Posterior cingulate gyrus (tissue), 11 donors: ENCODE measurements around the gene GPR153.
A peak's percentile ranks its signal among the peaks of the same experiment; 100 is the strongest.
"Not testable (repeated sequence)": the region's sequence is repeated elsewhere in the genome, so short reads cannot be mapped to it uniquely, and the experiment has no call there.

Source experiments
- DNase-seq, 10 donors: peaks; one replicate each; pipeline versions ENCODE4 v3.0.0 to v3.0.0-alpha.2; 2020 to 2021; ENCODE audit warnings: mixed read lengths in 3 of 10
- intact Hi-C: fragments of 100-400 bp; cut with DNase I; formaldehyde crosslinking; loops from one replicate; pipeline ENCODE4 v1.15.1; 2023

The GPR153 gene

GRCh38 chr1:6260961-6261614 lies at the start of gene GPR153:
Gene GPR153 (minus strand): TSS chr1:6261098. CDS start chr1:6254905, 6,193 bp downstream.
- DNase-seq = no peak
- intact Hi-C loops = no loop called here

GRCh38 chr1:6310116-6310848 lies 49.4 kb upstream of the GPR153 start:
- no peak for DNase-seq
- intact Hi-C loops = no loop called here

GRCh38 chr1:6309564-6309963 lies 48.7 kb upstream of the GPR153 start:
- DNase-seq = no peak
- intact Hi-C loops = no loop called here

- DNase-seq = no peak
- intact Hi-C loops = no loop called here
These were observed 47.6 kb upstream of the GPR153 start for GRCh38 chr1:6308449-6308848.

GRCh38 chr1:6307682-6308081 lies 46.8 kb upstream of the GPR153 start:
- intact Hi-C loops = not testable (repeated sequence)

GRCh38 chr1:6307099-6307498 lies 46.2 kb upstream of the GPR153 start:
- intact Hi-C loops = no loop called here
- no peak for DNase-seq

More at GRCh38 chr1:6307682-6308081, 46.8 kb upstream of the GPR153 start:
- DNase-seq = not testable (repeated sequence)

GRCh38 chr1:6303397-6304012 lies 42.6 kb upstream of the GPR153 start:
- DNase-seq = no peak
- intact Hi-C loops = no loop called here

- intact Hi-C loops = no loop called here
- DNase-seq = no peak
These were observed 41.7 kb upstream of the GPR153 start for GRCh38 chr1:6302568-6302967.

GRCh38 chr1:6301526-6301925 lies 40.6 kb upstream of the GPR153 start:
- DNase-seq = no peak
- intact Hi-C loops = no loop called here

GRCh38 chr1:6300342-6301048 lies 39.6 kb upstream of the GPR153 start:
- intact Hi-C loops = no loop called here
- no peak for DNase-seq

- intact Hi-C loops = no loop called here
- no peak for DNase-seq
These were observed 38.8 kb upstream of the GPR153 start for GRCh38 chr1:6299557-6300165.

GRCh38 chr1:6298940-6299465 lies 38.1 kb upstream of the GPR153 start:
- intact Hi-C loops = no loop called here

GRCh38 chr1:6298530-6298929 lies 37.6 kb upstream of the GPR153 start:
- intact Hi-C loops = no loop called here
- no peak for DNase-seq

More at GRCh38 chr1:6298940-6299465, 38.1 kb upstream of the GPR153 start:
- no peak for DNase-seq

- intact Hi-C loops = no loop called here
- DNase-seq = no peak
These were observed 35.0 kb upstream of the GPR153 start for GRCh38 chr1:6295910-6296309.

- intact Hi-C loops = no loop called here
These were observed 34.1 kb upstream of the GPR153 start for GRCh38 chr1:6294890-6295556.

GRCh38 chr1:6294080-6294889 lies 33.4 kb upstream of the GPR153 start:
- no peak for DNase-seq
- intact Hi-C loops = no loop called here

More at GRCh38 chr1:6294890-6295556, 34.1 kb upstream of the GPR153 start:
- peak in 1 of 10 donors; percentile 62 for DNase-seq

- DNase-seq = no peak
These were observed 31.2 kb upstream of the GPR153 start for GRCh38 chr1:6292102-6292501.

GRCh38 chr1:6288665-6289064 lies 27.8 kb upstream of the GPR153 start:
- intact Hi-C loops = no loop called here
- no peak for DNase-seq

More at GRCh38 chr1:6292102-6292501, 31.2 kb upstream of the GPR153 start:
- intact Hi-C loops = no loop called here

- no peak for DNase-seq
- intact Hi-C loops = no loop called here
These were observed 27.1 kb upstream of the GPR153 start for GRCh38 chr1:6288026-6288425.
